ENCODE results near the gene RAET1L.
"Not testable (repeated sequence)": the region's sequence is repeated elsewhere in the genome, so short reads cannot be mapped to it uniquely, and the experiment has no call there.

The RAET1L gene

DNA sequence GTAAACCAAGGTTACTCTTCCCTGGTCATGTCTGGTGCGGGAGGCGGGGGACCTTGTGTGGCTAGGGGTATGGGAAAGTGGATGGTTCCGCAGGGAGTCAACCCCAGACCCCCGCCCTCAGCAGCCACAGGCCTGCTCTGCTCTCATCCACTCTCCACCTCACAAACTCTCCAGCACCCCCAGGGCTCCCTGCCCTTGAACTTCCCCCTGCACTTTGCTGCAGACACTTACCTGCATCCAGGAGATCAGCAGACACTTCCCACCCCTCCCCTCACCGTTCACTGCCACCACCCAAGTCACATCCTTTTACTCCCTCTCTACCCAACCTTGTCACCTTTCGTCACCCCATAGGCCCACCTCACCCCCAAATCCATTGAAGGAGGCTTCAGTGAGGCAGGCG is 3.9 kb upstream of the RAET1L start:
- H3K4me3 ChIP-seq (ENCODE audit: low read depth, low read length): no peak overlapping the region
- peaks cover 7% of the 10 kb centered on the region; the same call in 1 of the 2 replicates for H3K4me1 ChIP-seq (ENCODE audit: control insufficient read depth, insufficient read depth, low read length)
- H3K36me3 ChIP-seq (ENCODE audit: control insufficient read depth, insufficient read depth, low read length): no peaks in the 10 kb centered on the region
- H3K9me3 ChIP-seq (ENCODE audit: control insufficient read depth, insufficient read depth, low read depth, low read length): no peaks in the 10 kb centered on the region
- no peak overlapping the region for H3K27ac ChIP-seq (ENCODE audit: low read depth, low read length)
- peaks cover 93% of the 10 kb centered on the region for H3K27me3 ChIP-seq (ENCODE audit: control insufficient read depth, insufficient read depth, low read length)
- H3K9ac ChIP-seq (ENCODE audit: low read length): no peak overlapping the region

DNA sequence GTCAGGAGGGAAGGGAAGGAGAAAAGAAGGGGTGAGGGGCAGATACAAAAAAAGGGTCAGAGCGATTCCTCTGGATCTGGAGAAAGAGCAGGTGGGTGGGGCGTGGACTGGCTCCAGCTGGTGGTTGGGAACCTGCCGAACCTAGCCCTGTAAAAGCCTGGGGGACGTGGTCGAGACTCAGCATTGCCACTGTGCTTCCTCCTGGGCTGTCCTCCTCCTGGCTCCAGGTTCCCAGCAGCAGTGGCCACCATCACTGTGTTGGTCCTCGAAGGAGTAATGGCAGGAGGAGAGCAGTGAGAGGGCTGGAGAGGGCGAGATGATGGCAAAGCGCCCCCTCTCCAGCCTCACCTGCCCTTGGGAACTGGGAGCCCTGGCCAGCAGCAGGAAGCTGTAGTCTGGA is 3.5 kb upstream of the RAET1L start:
- H3K9me3 ChIP-seq (ENCODE audit: control insufficient read depth, insufficient read depth, low read depth, low read length): no peaks in the 10 kb centered on the region
- H3K27me3 ChIP-seq (ENCODE audit: control insufficient read depth, insufficient read depth, low read length): peaks cover 95% of the 10 kb centered on the region
- H3K4me1 ChIP-seq (ENCODE audit: control insufficient read depth, insufficient read depth, low read length): peaks cover 7% of the 10 kb centered on the region; the same call in 1 of the 2 replicates
- no peak overlapping the region for H3K27ac ChIP-seq (ENCODE audit: low read depth, low read length)
- H3K4me3 ChIP-seq (ENCODE audit: low read depth, low read length): no peak overlapping the region
- H3K9ac ChIP-seq (ENCODE audit: low read length): no peak overlapping the region
- no peaks in the 10 kb centered on the region for H3K36me3 ChIP-seq (ENCODE audit: control insufficient read depth, insufficient read depth, low read length)

DNA sequence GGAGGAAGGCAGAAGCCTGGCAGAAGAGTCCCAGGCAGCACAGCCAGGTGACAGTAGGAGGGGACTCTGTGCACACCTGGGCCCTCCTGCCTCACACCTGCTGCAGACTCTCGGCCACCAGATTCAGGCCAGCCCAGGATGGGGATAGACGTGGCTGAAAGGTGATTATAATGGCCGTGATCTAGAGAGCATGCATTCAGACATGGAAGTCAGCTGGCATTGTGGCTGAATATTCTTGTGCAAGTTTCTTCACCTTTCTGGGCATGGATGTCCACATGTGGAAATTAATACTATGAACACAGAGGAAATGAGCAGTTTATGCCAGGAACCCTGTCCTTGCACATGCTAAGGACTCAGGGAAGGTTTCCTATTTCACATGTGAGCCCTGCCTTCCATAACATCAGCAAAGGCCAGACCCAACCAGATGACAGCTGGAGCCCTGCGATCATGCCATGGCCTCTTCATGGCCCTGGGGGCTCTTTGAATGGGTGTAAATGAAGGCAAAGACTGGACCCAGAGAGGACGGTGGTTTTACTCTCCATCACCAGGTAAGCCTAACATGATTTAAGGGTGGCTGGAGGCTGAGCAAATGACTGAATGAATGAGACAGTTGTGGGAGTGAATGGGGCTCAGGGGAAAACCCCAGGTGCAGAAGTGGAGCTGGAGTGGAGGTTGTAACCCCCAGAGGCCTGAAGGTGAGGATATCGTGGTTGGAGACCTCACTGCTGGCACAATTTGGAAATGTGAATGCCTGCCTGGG is 2.7 kb upstream of the RAET1L start:
- Histone ChIP-seq H3K9me3 (ENCODE audit: control insufficient read depth, insufficient read depth, low read depth, low read length) (no peaks in the 10 kb centered on the region), H3K36me3 (ENCODE audit: control insufficient read depth, insufficient read depth, low read length) (no peaks in the 10 kb centered on the region), H3K27ac (ENCODE audit: low read depth, low read length) (no peak overlapping the region), H3K9ac (ENCODE audit: low read length) (no peak overlapping the region), H3K4me1 (ENCODE audit: control insufficient read depth, insufficient read depth, low read length) (peaks cover 7% of the 10 kb centered on the region; the same call in 1 of the 2 replicates), H3K4me3 (ENCODE audit: low read depth, low read length) (no peak overlapping the region), H3K27me3 (ENCODE audit: control insufficient read depth, insufficient read depth, low read length) (peaks cover 93% of the 10 kb centered on the region)

DNA sequence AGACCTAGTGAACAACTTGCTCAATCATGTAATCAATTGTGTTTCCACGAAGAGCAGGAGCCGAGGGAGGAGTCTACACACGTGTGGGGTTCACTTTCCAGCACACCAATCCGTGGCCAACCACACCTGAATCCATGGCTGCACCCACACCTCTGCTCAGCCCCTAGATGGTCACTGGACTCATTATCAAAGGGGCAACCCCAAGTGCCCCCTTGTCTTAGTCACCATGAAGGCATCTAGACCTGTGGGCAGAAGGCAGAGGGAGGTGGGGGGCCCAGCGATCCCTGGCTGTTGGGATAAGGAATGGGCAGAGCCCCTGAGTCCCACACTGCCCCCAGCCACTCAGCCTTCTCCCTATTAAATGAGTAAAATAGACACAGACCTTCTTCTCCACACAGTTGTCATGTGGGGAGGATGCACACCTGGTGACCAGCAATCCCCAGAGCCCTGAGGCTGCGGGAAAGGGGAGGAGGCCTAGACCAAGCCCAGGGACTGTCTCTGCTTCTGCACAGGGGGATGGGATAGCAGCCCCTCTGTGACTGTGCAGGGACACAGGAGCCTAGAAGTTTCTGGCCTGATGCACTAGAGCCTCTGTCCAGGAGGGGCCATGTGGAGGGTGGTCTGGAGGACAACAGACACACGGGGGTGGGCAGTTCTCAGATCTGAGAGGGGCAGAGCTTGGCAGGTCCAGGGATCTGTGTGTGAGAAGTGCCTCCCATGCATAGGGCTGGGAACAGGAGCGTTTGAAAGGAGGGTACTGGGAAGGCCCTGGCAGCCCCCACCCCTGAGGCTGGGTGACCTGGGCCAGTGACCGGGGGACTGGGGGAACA is 1.9 kb upstream of the RAET1L start:
- Histone ChIP-seq H3K9me3 (ENCODE audit: control insufficient read depth, insufficient read depth, low read depth, low read length) (no peaks in the 10 kb centered on the region), H3K9ac (ENCODE audit: low read length) (no peak overlapping the region), H3K36me3 (ENCODE audit: control insufficient read depth, insufficient read depth, low read length) (no peaks in the 10 kb centered on the region), H3K27me3 (ENCODE audit: control insufficient read depth, insufficient read depth, low read length) (peaks cover 88% of the 10 kb centered on the region), H3K27ac (ENCODE audit: low read depth, low read length) (no peak overlapping the region), H3K4me3 (ENCODE audit: low read depth, low read length) (no peak overlapping the region), H3K4me1 (ENCODE audit: control insufficient read depth, insufficient read depth, low read length) (peaks cover 7% of the 10 kb centered on the region; the same call in 1 of the 2 replicates)

DNA sequence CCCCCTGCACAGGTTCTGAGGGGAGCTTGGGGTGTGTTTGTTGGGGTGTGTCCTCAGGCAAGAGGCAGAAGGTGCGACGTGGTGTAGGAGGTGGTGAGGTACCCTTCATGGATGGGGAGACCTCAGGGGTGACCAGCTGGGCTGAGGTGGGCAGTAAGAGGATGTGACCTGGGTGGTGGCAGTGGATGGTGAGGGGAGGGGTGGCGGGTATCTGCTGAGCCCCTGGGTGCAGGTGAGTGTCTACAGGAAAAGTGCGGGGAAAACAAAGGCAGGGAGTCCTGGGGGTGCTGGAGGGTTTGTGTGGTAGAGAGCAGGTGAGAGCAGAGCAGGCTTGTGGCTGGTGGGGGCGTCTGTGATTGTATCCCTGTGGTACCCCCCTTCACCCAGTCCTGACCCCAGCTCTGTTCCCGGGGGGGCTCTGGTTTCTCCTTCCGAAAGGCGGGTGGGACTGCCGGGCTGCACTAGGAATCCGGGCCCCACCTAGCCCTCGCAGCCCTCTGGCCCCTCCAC is 631 bp downstream of the RAET1L start:
- Histone ChIP-seq H3K27ac (ENCODE audit: low read depth, low read length) (no peak overlapping the region), H3K9ac (ENCODE audit: low read length) (no peak overlapping the region), H3K4me3 (ENCODE audit: low read depth, low read length) (no peak overlapping the region; the same call in 1 of the 2 replicates), H3K27me3 (ENCODE audit: control insufficient read depth, insufficient read depth, low read length) (peaks cover 73% of the 10 kb centered on the region), H3K36me3 (ENCODE audit: control insufficient read depth, insufficient read depth, low read length) (no peaks in the 10 kb centered on the region), H3K4me1 (ENCODE audit: control insufficient read depth, insufficient read depth, low read length) (peaks cover 7% of the 10 kb centered on the region; the same call in 1 of the 2 replicates), H3K9me3 (ENCODE audit: control insufficient read depth, insufficient read depth, low read depth, low read length) (no peaks in the 10 kb centered on the region)

DNA sequence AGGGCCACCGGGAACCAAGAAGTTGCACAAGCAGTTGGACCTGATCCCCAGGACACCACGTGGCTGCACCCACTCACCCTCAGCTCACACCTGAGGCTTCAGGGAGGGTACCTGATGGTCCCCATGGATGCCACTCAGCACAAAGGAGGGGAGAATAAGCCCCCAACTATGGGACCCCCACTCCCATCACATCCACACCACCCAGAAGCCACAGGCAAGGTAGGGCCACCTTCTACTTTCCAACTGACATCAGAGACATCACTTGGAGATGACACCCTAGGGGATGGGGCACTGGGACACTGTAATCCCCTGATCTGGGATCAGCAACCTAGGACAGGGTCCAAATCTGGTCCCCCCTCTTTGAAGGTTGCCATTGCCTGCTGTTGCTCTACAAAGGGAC is 1.3 kb downstream of the RAET1L start:
- H3K27ac ChIP-seq (ENCODE audit: low read depth, low read length); H3K36me3 ChIP-seq (ENCODE audit: control insufficient read depth, insufficient read depth, low read length); H3K4me1 ChIP-seq (ENCODE audit: control insufficient read depth, insufficient read depth, low read length); H3K9me3 ChIP-seq (ENCODE audit: control insufficient read depth, insufficient read depth, low read depth, low read length); H3K9ac ChIP-seq (ENCODE audit: low read length); H3K4me3 ChIP-seq (ENCODE audit: low read depth, low read length): not testable (repeated sequence)
- peaks cover 71% of the 10 kb centered on the region for H3K27me3 ChIP-seq (ENCODE audit: control insufficient read depth, insufficient read depth, low read length)

DNA sequence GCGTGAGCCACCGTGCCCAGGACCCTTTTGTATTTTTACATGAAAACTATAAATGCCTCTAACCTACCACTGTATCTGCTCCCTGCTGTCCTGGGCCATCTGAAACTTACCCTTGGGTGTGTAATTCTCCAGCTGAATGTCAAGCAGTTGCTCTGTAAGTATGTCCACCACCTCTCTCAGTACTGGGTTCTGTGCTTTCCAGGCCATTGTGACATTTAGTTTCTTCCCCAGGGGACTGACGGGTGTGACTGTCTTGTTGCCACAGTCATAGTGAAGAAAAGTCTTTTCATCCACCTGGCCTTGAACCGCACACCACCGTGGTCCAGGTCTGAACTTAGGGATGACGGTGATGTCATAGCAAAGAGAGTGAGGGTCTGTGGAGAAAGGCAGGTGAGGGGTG is 3.5 kb downstream of the RAET1L start:
- not testable (repeated sequence) for H3K9me3 ChIP-seq (ENCODE audit: control insufficient read depth, insufficient read depth, low read depth, low read length); H3K9ac ChIP-seq (ENCODE audit: low read length); H3K27ac ChIP-seq (ENCODE audit: low read depth, low read length); H3K4me1 ChIP-seq (ENCODE audit: control insufficient read depth, insufficient read depth, low read length); H3K36me3 ChIP-seq (ENCODE audit: control insufficient read depth, insufficient read depth, low read length); H3K4me3 ChIP-seq (ENCODE audit: low read depth, low read length)
- peaks cover 70% of the 10 kb centered on the region for H3K27me3 ChIP-seq (ENCODE audit: control insufficient read depth, insufficient read depth, low read length)

DNA sequence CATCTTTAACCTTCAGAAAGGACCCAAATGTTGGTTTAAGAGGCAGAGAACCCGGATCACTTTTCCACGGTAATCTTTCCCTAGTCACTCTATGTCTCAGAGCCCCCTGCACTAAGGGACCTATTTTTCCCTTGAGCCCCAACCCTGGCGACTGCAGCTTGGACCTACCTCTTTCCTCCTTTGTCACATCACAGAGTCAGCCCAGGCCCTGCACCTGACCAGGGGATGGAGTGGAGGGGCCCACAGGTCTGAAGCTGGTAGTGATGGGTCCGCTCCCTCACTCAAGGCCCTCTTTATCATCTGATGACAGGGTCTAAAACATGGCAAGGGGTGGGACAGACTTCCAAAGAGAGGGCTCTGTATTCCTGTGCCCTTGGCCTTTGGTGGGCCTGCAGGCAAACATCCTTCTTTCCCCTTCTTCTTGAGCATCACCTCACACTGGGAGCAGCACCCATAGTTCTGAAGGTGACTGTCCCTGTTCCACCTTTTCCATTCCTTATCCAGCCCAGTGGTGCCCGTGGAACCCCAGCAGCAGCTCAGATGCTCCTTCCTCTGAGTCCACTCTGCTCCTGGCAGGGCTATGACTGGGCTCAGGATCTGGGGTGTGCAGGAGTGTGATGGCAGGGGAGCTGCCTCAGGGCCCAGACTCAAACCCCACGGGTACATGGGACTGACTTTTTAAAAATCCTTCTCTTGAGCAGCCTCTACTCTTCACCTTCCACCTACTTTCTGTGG is 6.3 kb downstream of the RAET1L start:
- H3K4me1 ChIP-seq (ENCODE audit: control insufficient read depth, insufficient read depth, low read length): no peaks in the 10 kb centered on the region
- no peak overlapping the region for H3K27ac ChIP-seq (ENCODE audit: low read depth, low read length)
- no peak overlapping the region for H3K4me3 ChIP-seq (ENCODE audit: low read depth, low read length)
- peaks cover 67% of the 10 kb centered on the region for H3K27me3 ChIP-seq (ENCODE audit: control insufficient read depth, insufficient read depth, low read length)
- H3K9me3 ChIP-seq (ENCODE audit: control insufficient read depth, insufficient read depth, low read depth, low read length): no peaks in the 10 kb centered on the region
- H3K9ac ChIP-seq (ENCODE audit: low read length): no peak overlapping the region
- no peaks in the 10 kb centered on the region for H3K36me3 ChIP-seq (ENCODE audit: control insufficient read depth, insufficient read depth, low read length)

DNA sequence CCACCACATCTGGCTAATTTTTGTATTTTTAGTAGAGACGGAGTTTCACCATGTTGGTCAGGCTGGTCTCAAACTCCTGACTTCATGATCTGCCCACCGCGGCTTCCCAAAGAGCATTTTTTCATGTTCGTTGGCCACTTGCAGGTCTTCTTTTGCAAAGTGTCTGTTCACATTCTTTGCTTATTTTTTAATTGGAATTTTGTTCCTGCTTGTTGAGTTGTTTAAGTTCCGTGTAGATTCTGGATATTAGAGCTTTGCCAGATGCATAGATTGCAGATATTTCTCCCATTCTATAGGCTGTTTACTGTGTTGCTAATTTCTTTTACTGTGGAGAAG is 8.2 kb downstream of the RAET1L start:
- H3K4me3 ChIP-seq (ENCODE audit: low read depth, low read length); H3K9me3 ChIP-seq (ENCODE audit: control insufficient read depth, insufficient read depth, low read depth, low read length); H3K4me1 ChIP-seq (ENCODE audit: control insufficient read depth, insufficient read depth, low read length); H3K27ac ChIP-seq (ENCODE audit: low read depth, low read length); H3K36me3 ChIP-seq (ENCODE audit: control insufficient read depth, insufficient read depth, low read length); H3K9ac ChIP-seq (ENCODE audit: low read length): not testable (repeated sequence)
- H3K27me3 ChIP-seq (ENCODE audit: control insufficient read depth, insufficient read depth, low read length): peaks cover 76% of the 10 kb centered on the region

DNA sequence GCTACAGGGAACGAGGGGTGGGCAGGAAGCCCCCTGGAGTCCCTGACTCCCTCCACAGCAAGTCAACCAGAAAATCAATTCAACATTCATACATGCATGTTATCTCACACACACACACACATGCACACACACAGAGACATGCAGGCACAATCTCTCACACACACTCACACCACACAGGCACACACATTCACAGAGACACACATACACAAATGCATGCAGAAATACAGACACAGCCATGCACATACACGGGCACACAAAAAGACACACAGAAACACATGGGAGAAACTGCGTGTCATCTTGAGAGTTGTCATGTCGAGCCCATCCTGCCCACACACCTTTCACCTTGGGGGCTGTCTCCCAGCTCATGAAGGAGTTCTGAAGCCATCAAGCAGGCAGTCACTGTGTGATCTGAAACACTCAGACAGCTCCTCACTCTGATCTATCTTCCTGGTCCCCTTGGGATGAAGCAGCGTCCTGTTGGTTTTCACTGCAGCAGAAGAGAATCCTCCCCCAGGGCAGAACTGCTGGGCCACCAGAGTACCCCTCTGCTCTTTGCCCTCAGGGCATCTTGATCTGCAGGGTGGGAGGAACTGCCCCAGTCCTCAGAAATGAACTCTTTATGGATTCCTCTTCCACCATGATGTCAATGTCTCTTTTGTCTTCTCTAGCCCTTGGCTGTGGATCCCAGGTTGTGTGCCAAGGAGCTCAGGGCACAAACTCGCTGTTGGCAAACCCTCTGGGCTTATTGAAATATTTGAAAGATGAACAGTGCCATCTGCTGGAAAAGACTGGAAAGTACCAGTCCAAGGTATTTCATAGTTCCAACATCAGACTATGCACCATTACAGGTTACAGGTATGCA is 8.8 kb downstream of the RAET1L start:
- Histone ChIP-seq H3K9ac (ENCODE audit: low read length) (no peak overlapping the region), H3K36me3 (ENCODE audit: control insufficient read depth, insufficient read depth, low read length) (no peaks in the 10 kb centered on the region)

More for the DNA sequence above, 8.8 kb downstream of the RAET1L start:
- Histone ChIP-seq H3K27me3 (ENCODE audit: control insufficient read depth, insufficient read depth, low read length) (peaks cover 82% of the 10 kb centered on the region), H3K9me3 (ENCODE audit: control insufficient read depth, insufficient read depth, low read depth, low read length) (no peaks in the 10 kb centered on the region), H3K4me1 (ENCODE audit: control insufficient read depth, insufficient read depth, low read length) (no peaks in the 10 kb centered on the region), H3K27ac (ENCODE audit: low read depth, low read length) (no peak overlapping the region), H3K4me3 (ENCODE audit: low read depth, low read length) (no peak overlapping the region)
